Measurements from ENCODE around the gene R3HDM4. TPM values are rescaled to one million over a fixed set of nuclear protein-coding genes. Genes with fewer than 3 reads are reported as not detected.
A peak's percentile ranks its signal among the peaks of the same experiment; 100 is the strongest.
"Not testable (repeated sequence)": the region's sequence is repeated elsewhere in the genome, so short reads cannot be mapped to it uniquely, and the experiment has no call there.

R3HDM4 gene
- polyA plus RNA-seq, 2 donors, result 66.1 to 84.8 TPM

DNA sequence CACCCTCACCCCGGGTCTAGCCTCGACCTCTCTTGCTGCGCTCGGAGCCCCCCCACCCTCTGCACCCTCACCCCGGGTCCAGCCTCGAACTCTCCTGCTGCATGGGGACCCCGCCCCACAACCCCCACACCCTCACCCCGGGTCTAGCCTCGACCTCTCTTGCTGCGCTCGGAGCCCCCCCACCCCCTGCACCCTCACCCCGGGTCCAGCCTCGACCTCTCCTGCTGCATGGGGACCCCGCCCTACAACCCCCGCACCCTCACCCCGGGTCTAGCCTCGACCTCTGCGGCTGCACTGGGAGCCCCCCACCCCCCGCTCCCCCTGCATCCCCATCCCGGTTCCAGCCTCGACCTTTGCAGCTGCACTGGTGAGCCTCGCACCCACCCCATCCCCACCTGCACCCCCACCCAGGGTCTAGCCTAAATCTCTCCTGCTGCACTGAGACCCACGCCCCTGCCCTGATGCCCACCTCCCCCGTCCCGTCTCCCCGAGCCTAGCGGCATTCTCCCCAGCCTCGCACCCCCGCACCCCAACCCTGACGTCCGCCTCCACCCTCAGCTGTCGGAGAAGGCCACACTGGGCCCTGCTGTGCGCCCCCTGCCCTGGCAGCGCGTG lies 51.8 kb downstream of the R3HDM4 start:
- no peaks in the 10 kb centered on the region for H3K27me3 ChIP-seq (ENCODE audit: control insufficient read depth in 1 of 2, insufficient read depth in 2 of 2, low read length in 2 of 2)
- H3K4me3 ChIP-seq (ENCODE audit: low read depth in 1 of 2, low read length in 2 of 2), result no peak overlapping the region
- WGBS, 2 donors, result 41 to 61% methylated on average over 21 to 33 of the region's 35 CpGs
- H3K36me3 ChIP-seq (ENCODE audit: control insufficient read depth in 2 of 2, insufficient read depth in 2 of 2, low read length in 1 of 2), result no peaks in the 10 kb centered on the region
- peaks cover 0 to 8% of the 10 kb centered on the region in 2 donors for H3K4me1 ChIP-seq (ENCODE audit: control insufficient read depth in 2 of 2, insufficient read depth in 2 of 2, low read length in 1 of 2)
- H3K9me3 ChIP-seq (ENCODE audit: control insufficient read depth in 2 of 2, insufficient read depth in 1 of 2, low read depth in 1 of 2, low read length in 1 of 2), result no peaks in the 10 kb centered on the region
- no peak overlapping the region for H3K27ac ChIP-seq (ENCODE audit: low read depth in 2 of 2, low read length in 1 of 2)

DNA sequence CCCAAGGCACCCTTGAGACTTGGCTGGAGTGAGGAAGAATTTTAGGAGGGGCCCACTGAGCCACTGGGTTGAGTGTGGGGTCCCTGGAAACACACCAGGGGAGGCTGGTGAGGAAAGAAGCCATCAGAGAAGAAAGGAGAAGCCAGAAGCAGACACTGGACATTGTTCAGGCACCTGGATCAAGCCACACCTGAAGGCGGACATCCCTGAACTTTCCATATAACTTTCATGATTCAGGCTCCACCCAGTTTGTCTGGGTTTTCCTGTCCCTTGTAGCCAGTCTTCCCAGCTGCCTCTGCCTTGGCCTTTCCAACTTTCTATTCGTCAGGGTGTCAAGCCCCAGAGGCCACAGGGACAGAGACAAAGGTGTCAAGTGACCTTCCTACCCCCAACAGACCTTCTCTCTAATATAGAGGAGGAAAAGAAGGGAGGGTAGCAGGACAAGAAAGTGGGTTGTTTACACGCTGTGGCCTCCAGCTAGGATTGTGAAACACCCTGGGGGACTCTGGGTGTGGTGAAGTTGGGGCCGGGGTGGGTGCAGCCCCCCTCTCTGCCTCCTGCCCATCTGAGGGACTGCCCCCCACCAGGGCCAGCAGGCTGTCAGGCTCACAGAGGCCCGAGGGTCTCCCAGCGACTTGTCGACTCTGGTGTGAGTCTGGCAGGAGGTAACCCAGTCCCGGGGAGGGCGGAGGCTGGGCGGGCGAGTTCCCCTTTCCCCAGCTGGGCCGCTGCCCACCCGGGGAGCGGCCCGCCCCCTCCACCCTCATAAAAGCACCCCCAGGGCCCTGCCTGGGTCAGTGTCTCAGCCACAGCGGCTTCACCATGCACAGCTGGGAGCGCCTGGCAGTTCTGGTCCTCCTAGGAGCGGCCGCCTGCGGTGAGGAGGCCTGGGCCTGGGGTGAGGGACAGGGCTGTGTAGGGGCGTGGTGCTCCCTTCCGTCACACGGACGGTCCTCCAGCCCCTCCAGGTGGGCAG lies 53.9 kb downstream of the R3HDM4 start, which contains the start of gene CFD:
TSS of gene CFD (plus strand) at position 797 of the 976 bp plus-strand sequence. CDS start at position 823, 26 bp downstream.
- H3K9me3 ChIP-seq (ENCODE audit: control insufficient read depth in 2 of 2, insufficient read depth in 1 of 2, low read depth in 1 of 2, low read length in 1 of 2), result no peaks in the 10 kb centered on the region
- no peaks in the 10 kb centered on the region for H3K27me3 ChIP-seq (ENCODE audit: control insufficient read depth in 1 of 2, insufficient read depth in 2 of 2, low read length in 2 of 2)
- H3K4me1 ChIP-seq (ENCODE audit: control insufficient read depth in 2 of 2, insufficient read depth in 2 of 2, low read length in 1 of 2), result peaks cover 0 to 8% of the 10 kb centered on the region in 2 donors
- no peaks in the 10 kb centered on the region for H3K36me3 ChIP-seq (ENCODE audit: control insufficient read depth in 2 of 2, insufficient read depth in 2 of 2, low read length in 1 of 2)
- peak within 1 kb of the TSS; percentile 42 to 51 for H3K4me3 ChIP-seq (ENCODE audit: low read depth in 1 of 2, low read length in 2 of 2)
- WGBS, 2 donors, result 38 to 39% methylated on average over 23 to 24 of the region's 24 CpGs
- peak within 1 kb of the TSS; percentile 43 to 72 for H3K27ac ChIP-seq (ENCODE audit: low read depth in 2 of 2, low read length in 1 of 2)

DNA sequence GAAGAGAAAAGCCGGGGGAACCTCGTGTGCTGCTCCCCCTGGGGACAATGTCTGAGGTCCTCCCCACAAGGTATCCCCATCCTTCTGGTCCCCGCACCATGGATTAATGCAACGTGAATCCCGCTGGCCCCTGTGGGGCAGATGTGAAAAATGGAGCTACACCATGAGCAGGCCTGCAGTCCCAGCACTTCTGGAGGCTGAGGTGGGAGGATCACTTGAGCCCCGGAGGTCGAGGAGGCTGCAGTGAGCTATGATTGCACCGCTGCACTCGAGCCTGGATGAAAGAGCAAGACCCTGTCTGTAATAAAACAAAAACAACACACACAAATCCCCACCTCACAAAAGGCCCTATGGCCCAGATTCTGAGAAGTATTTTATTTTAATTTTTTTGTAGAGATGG lies 54.7 kb downstream of the R3HDM4 start:
- WGBS, 2 donors, result 76 to 83% methylated on average over 9 of the region's 9 CpGs
- Histone ChIP-seq H3K4me1 (ENCODE audit: control insufficient read depth in 2 of 2, insufficient read depth in 2 of 2, low read length in 1 of 2) (peaks cover 0 to 8% of the 10 kb centered on the region in 2 donors), H3K27ac (ENCODE audit: low read depth in 2 of 2, low read length in 1 of 2) (no peak overlapping the region), H3K9me3 (ENCODE audit: control insufficient read depth in 2 of 2, insufficient read depth in 1 of 2, low read depth in 1 of 2, low read length in 1 of 2) (no peaks in the 10 kb centered on the region), H3K27me3 (ENCODE audit: control insufficient read depth in 1 of 2, insufficient read depth in 2 of 2, low read length in 2 of 2) (no peaks in the 10 kb centered on the region), H3K4me3 (ENCODE audit: low read depth in 1 of 2, low read length in 2 of 2) (no peak overlapping the region), H3K36me3 (ENCODE audit: control insufficient read depth in 2 of 2, insufficient read depth in 2 of 2, low read length in 1 of 2) (no peaks in the 10 kb centered on the region)

DNA sequence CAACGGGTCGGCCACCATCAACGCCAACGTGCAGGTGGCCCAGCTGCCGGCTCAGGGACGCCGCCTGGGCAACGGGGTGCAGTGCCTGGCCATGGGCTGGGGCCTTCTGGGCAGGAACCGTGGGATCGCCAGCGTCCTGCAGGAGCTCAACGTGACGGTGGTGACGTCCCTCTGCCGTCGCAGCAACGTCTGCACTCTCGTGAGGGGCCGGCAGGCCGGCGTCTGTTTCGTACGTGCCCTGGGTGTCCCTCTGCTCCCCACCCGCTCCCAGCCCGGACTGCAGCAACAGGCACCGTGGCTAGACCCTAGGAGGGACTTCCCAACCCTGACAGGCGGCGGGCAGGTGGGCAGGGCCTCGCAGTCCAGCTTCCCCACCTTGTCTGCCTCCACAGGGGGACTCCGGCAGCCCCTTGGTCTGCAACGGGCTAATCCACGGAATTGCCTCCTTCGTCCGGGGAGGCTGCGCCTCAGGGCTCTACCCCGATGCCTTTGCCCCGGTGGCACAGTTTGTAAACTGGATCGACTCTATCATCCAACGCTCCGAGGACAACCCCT lies 57.4 kb downstream of the R3HDM4 start:
- 73 to 74% methylated on average over 35 to 40 of the region's 40 CpGs for WGBS, 2 donors

DNA sequence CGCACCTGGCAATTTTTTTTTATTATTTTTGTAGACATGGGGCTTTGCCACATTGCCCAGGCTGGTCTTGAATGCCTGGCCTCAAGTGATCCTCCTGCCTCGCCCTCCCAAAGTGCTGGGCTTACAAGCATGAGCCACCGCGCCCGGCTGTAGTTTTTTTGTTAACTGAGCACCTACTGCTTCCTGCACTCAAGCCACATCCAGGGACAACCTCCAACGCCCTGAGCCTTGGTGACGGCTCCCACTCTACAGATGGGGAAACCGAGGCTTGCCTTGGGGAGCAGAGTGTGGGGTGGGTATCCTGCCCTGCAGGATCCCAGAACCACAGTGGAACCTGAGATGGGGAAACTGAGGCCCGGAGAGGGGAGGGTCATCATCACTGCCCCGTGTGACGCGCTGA lies 57.9 kb downstream of the R3HDM4 start:
- H3K27ac ChIP-seq (ENCODE audit: low read depth in 2 of 2, low read length in 1 of 2), result no peak overlapping the region
- 84 to 85% methylated on average over 12 of the region's 12 CpGs for WGBS, 2 donors

More for the DNA sequence above, 57.4 kb downstream of the R3HDM4 start:
- H3K27me3 ChIP-seq (ENCODE audit: control insufficient read depth in 1 of 2, insufficient read depth in 2 of 2, low read length in 2 of 2), result peaks cover 0 to 4% of the 10 kb centered on the region in 2 donors
- peaks cover 0 to 3% of the 10 kb centered on the region in 2 donors for H3K4me1 ChIP-seq (ENCODE audit: control insufficient read depth in 2 of 2, insufficient read depth in 2 of 2, low read length in 1 of 2)
- no peaks in the 10 kb centered on the region for H3K9me3 ChIP-seq (ENCODE audit: control insufficient read depth in 2 of 2, insufficient read depth in 1 of 2, low read depth in 1 of 2, low read length in 1 of 2)
- H3K36me3 ChIP-seq (ENCODE audit: control insufficient read depth in 2 of 2, insufficient read depth in 2 of 2, low read length in 1 of 2), result no peaks in the 10 kb centered on the region
- no peak overlapping the region for H3K4me3 ChIP-seq (ENCODE audit: low read depth in 1 of 2, low read length in 2 of 2)
- H3K27ac ChIP-seq (ENCODE audit: low read depth in 2 of 2, low read length in 1 of 2), result no peak overlapping the region

DNA sequence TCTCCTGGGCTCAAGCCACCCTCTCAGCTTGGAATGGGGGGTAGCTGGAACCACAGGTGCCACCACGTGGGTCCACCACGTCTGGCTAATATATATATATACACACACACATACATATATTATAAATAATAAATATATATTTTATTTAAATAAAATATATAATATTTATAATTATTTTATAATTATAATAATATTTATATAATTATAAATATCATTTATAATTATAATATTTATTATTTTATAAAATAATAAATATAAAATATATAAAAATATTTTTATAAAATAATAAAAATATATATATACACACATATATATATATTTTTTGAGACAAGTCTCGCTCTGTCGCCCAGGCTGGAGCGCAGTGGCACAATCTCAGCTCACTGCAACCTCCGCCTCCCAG lies 58.5 kb downstream of the R3HDM4 start:
- Histone ChIP-seq H3K27ac (ENCODE audit: low read depth in 2 of 2, low read length in 1 of 2) (no peak overlapping the region), H3K4me3 (ENCODE audit: low read depth in 1 of 2, low read length in 2 of 2) (no peak overlapping the region), H3K4me1 (ENCODE audit: control insufficient read depth in 2 of 2, insufficient read depth in 2 of 2, low read length in 1 of 2) (peaks cover 0 to 4% of the 10 kb centered on the region in 2 donors), H3K27me3 (ENCODE audit: control insufficient read depth in 1 of 2, insufficient read depth in 2 of 2, low read length in 2 of 2) (peaks cover 0 to 4% of the 10 kb centered on the region in 2 donors), H3K36me3 (ENCODE audit: control insufficient read depth in 2 of 2, insufficient read depth in 2 of 2, low read length in 1 of 2) (no peaks in the 10 kb centered on the region), H3K9me3 (ENCODE audit: control insufficient read depth in 2 of 2, insufficient read depth in 1 of 2, low read depth in 1 of 2, low read length in 1 of 2) (no peaks in the 10 kb centered on the region)
- WGBS, 2 donors, result 71 to 73% methylated on average over 6 of the region's 6 CpGs

More for the DNA sequence above, 57.9 kb downstream of the R3HDM4 start:
- peaks cover 0 to 4% of the 10 kb centered on the region in 2 donors for H3K27me3 ChIP-seq (ENCODE audit: control insufficient read depth in 1 of 2, insufficient read depth in 2 of 2, low read length in 2 of 2)
- H3K9me3 ChIP-seq (ENCODE audit: control insufficient read depth in 2 of 2, insufficient read depth in 1 of 2, low read depth in 1 of 2, low read length in 1 of 2), result no peaks in the 10 kb centered on the region
- peaks cover 0 to 4% of the 10 kb centered on the region in 2 donors for H3K4me1 ChIP-seq (ENCODE audit: control insufficient read depth in 2 of 2, insufficient read depth in 2 of 2, low read length in 1 of 2)
- no peak overlapping the region for H3K4me3 ChIP-seq (ENCODE audit: low read depth in 1 of 2, low read length in 2 of 2)
- H3K36me3 ChIP-seq (ENCODE audit: control insufficient read depth in 2 of 2, insufficient read depth in 2 of 2, low read length in 1 of 2), result no peaks in the 10 kb centered on the region

DNA sequence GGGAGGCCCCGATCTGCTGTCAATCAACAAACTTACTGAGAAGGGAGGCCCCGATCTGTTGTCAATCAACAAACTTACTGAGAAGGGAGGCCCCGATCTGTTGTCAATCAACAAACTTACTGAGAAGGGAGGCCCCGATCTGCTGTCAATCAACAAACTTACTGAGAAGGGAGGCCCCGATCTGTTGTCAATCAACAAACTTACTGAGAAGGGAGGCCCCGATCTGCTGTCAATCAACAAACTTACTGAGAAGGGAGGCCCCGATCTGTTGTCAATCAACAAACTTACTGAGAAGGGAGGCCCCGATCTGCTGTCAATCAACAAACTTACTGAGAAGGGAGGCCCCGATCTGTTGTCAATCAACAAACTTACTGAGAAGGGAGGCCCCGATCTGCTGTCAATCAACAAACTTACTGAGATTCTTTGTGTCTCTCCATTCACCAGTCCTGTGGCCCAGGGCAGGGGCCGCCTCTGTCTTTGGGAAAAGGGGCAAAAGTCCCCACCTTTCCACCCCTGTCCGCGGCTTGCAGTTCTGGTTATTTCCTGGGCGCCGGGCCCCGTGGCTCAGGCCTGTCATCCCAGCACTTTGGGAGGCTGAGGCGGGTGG lies 59.3 kb downstream of the R3HDM4 start:
- not testable (repeated sequence) for H3K36me3 ChIP-seq (ENCODE audit: control insufficient read depth in 2 of 2, insufficient read depth in 2 of 2, low read length in 1 of 2); H3K4me3 ChIP-seq (ENCODE audit: low read depth in 1 of 2, low read length in 2 of 2); H3K27ac ChIP-seq (ENCODE audit: low read depth in 2 of 2, low read length in 1 of 2); H3K27me3 ChIP-seq (ENCODE audit: control insufficient read depth in 1 of 2, insufficient read depth in 2 of 2, low read length in 2 of 2); H3K4me1 ChIP-seq (ENCODE audit: control insufficient read depth in 2 of 2, insufficient read depth in 2 of 2, low read length in 1 of 2); H3K9me3 ChIP-seq (ENCODE audit: control insufficient read depth in 2 of 2, insufficient read depth in 1 of 2, low read depth in 1 of 2, low read length in 1 of 2)
- WGBS, 2 donors, result 70 to 78% methylated on average over 10 to 13 of the region's 17 CpGs

DNA sequence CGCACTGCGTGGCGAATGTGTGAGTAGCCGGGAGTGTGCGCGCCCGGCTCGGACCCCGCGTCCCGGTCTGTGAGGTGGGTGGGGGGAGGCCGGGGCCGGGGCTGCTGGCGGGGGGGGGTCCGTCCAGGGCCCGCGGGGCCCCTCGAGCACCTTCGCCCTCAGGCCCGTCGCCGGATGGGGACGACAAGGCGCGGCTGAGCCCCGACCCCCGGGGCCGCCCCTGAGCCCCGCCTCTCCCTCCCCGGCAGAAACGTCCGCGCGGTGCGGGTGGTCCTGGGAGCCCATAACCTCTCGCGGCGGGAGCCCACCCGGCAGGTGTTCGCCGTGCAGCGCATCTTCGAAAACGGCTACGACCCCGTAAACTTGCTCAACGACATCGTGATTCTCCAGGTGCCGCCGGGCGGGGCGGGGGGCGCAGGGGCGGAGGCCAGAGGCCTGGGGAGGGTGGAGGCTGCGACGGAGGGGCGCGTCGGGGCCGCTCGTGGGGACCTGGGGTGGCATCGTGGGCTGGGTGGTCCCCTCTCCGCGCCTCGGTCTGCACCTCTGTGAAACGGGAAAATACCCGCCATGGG lies 59.9 kb downstream of the R3HDM4 start:
- peaks cover 0 to 5% of the 10 kb centered on the region in 2 donors for H3K27me3 ChIP-seq (ENCODE audit: control insufficient read depth in 1 of 2, insufficient read depth in 2 of 2, low read length in 2 of 2)

More for the DNA sequence above, 59.9 kb downstream of the R3HDM4 start:
- no peaks in the 10 kb centered on the region for H3K9me3 ChIP-seq (ENCODE audit: control insufficient read depth in 2 of 2, insufficient read depth in 1 of 2, low read depth in 1 of 2, low read length in 1 of 2)
- no peaks in the 10 kb centered on the region for H3K36me3 ChIP-seq (ENCODE audit: control insufficient read depth in 2 of 2, insufficient read depth in 2 of 2, low read length in 1 of 2)
- no peak overlapping the region for H3K4me3 ChIP-seq (ENCODE audit: low read depth in 1 of 2, low read length in 2 of 2)
- H3K27ac ChIP-seq (ENCODE audit: low read depth in 2 of 2, low read length in 1 of 2), result no peak overlapping the region
- 25 to 29% methylated on average over 56 to 67 of the region's 67 CpGs for WGBS, 2 donors
- peaks cover 0 to 4% of the 10 kb centered on the region in 2 donors for H3K4me1 ChIP-seq (ENCODE audit: control insufficient read depth in 2 of 2, insufficient read depth in 2 of 2, low read length in 1 of 2)

Measured in esophagus (tissue), 2 donors.